Endothelial cell of coronary artery (primary cell): ENCODE data around the gene PTPRM. TPM values are rescaled to one million over a fixed set of nuclear protein-coding genes. Genes with fewer than 3 reads are reported as not detected.

ENCODE experiments used
- total RNA-seq: library from RNA; depleted of rRNA; stranded (reverse); fragments of >200 nt; gene quantifications from 2 replicates; pipeline ENCODE4 v1.2.3, GENCODE V29; 2014

PTPRM gene
- total RNA-seq, result 65.7 and 80.9 TPM in 2 replicates

DNA sequence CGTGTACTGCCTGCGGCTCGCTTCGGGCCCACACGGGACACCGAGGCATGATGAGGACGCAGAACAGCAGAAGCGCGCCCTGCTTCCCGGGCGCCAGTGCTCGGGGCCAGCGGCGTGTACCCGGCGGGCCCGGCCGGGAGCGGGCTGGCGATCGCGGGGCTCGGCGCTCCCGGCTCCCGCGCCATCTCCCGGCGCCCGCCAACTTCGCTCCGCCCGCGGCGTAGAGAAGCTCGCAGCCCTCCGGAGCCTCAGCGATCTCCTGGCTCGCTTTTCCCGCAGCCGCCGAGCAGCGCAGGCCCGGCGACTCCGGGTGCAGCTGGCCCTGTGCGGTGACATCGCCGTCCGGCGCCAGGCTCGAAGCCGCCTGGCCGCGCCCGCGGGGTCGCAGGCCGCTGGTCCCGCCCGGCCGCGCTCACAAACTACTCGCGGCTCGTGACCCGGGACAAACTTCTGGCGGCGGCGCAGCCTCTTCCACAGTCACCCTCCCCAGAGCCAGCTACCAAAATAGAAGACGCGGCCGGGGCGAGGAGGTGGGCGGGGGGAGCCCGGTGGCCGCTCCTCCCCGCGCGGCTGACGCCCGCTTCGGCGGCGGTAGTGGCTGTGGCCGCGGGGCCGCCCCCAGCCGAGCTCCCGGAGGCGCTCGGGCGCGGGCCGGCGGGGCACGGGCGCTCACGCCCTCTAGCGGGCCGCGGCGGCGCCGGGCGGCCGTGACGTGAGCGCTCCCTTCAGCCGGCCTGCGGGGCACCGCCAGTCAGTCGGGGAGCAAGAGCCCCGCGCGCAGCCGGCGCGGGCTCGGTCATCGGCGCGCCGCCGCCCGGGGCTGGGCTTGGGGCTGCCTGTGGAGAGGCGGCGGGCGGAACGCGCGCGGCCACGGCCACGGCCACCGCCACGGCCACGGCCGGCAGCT is at the start of gene PTPRM:
Gene PTPRM, plus strand, starts transcription at position 750 of the 907 bp plus-strand sequence. CDS start 503 bp downstream, outside the sequence.

